Sigmoid colon (tissue), 4 donors: ENCODE data around the gene DNHD1.

ENCODE experiments used
- CTCF ChIP-seq, 4 experiments: fragments of 450-650 bp in 3 of 4; fragments of 200-600 bp in 1 of 4; IDR thresholded peaks; one replicate each; pipeline ENCODE4 v1.5.1; 2016 to 2019; ENCODE audit warnings: antibody characterized with exemption in 4 of 4, mild to moderate bottlenecking in 3 of 4, moderate library complexity in 2 of 4
- EP300 ChIP-seq, 4 donors: sonication (generic); formaldehyde crosslinking; IDR thresholded peaks; one replicate each; pipeline ENCODE4 v1.6.1; 2017; ENCODE audit warnings: antibody characterized with exemption in 4 of 4
- POLR2A ChIP-seq, 2 donors: fragments of 450-650 bp; IDR thresholded peaks; one replicate each; pipeline ENCODE4 v1.6.1; 2016; ENCODE audit warnings: antibody characterized with exemption in 2 of 2, mild to moderate bottlenecking in 2 of 2, moderate library complexity in 2 of 2

- no peak for TF ChIP-seq CTCF (IDR thresholded peaks at IDR 0.05)
- no peak for TF ChIP-seq EP300 (IDR thresholded peaks at IDR 0.05)
- no peak for TF ChIP-seq POLR2A (IDR thresholded peaks at IDR 0.05)
Observed at GRCh38 chr11:6516865-6517264, 19.8 kb downstream of the DNHD1 start.
